22Rv1 (cell line): ENCODE results near the gene CERK.
A peak's percentile ranks its signal among the peaks of the same experiment; 100 is the strongest.

Experiments
- H3K27ac ChIP-seq: fragments of 450-650 bp; 2 replicates; pipeline ENCODE4 v1.5.1; 2017
- ZFX ChIP-seq: fragments of 450-650 bp; IDR thresholded peaks from 2 replicates; pipeline ENCODE4 v1.6.1; 2017; ENCODE audit warnings: antibody characterized with exemption, borderline replicate concordance
- TF ChIP-seq, protein P1 (sequence below): fragments of 450-650 bp; IDR thresholded peaks from 2 replicates; pipeline ENCODE4 v1.5.1; 2017; ENCODE audit warnings: mild to moderate bottlenecking

The CERK gene

DNA sequence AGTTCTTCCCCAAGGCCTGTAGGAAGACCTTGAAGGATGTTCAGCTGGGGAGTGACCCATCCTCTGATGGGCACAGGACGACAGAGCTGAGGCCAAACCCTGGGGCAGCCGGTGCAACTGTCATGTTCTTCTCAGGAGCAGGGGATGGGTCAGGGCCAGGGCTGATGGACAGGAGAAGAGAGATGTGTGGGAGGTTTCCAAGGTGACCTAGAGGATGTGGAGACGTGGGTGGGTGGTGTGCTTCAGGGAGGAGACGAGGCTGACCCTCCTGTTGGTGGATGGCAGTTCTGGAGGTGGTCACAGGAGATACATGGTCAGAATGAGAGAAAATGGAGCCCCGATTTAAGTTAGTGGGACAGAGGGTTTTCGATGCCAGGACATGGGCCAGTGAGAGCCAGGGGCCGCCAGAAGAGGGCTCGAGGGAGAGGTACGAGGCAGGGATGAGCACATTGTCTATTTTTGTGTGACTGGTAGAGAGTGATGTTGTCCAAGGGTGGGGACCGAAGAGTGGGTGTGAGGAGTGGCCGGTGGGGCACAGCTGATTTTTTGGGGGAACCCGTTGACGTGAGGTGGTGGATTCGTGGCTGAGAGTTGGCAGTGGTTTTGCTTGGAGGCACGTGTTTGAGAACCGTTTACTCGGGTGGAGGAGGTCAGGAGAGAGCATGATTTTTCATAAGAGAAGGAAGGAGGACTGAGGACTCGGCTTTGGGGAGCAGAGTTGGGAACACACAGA lies 39.0 kb upstream of the CERK start:
- TF ChIP-seq, protein P1, sequence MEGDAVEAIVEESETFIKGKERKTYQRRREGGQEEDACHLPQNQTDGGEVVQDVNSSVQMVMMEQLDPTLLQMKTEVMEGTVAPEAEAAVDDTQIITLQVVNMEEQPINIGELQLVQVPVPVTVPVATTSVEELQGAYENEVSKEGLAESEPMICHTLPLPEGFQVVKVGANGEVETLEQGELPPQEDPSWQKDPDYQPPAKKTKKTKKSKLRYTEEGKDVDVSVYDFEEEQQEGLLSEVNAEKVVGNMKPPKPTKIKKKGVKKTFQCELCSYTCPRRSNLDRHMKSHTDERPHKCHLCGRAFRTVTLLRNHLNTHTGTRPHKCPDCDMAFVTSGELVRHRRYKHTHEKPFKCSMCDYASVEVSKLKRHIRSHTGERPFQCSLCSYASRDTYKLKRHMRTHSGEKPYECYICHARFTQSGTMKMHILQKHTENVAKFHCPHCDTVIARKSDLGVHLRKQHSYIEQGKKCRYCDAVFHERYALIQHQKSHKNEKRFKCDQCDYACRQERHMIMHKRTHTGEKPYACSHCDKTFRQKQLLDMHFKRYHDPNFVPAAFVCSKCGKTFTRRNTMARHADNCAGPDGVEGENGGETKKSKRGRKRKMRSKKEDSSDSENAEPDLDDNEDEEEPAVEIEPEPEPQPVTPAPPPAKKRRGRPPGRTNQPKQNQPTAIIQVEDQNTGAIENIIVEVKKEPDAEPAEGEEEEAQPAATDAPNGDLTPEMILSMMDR = no peak
- TF ChIP-seq ZFX = no peak
- no peak overlapping the region for H3K27ac ChIP-seq

DNA sequence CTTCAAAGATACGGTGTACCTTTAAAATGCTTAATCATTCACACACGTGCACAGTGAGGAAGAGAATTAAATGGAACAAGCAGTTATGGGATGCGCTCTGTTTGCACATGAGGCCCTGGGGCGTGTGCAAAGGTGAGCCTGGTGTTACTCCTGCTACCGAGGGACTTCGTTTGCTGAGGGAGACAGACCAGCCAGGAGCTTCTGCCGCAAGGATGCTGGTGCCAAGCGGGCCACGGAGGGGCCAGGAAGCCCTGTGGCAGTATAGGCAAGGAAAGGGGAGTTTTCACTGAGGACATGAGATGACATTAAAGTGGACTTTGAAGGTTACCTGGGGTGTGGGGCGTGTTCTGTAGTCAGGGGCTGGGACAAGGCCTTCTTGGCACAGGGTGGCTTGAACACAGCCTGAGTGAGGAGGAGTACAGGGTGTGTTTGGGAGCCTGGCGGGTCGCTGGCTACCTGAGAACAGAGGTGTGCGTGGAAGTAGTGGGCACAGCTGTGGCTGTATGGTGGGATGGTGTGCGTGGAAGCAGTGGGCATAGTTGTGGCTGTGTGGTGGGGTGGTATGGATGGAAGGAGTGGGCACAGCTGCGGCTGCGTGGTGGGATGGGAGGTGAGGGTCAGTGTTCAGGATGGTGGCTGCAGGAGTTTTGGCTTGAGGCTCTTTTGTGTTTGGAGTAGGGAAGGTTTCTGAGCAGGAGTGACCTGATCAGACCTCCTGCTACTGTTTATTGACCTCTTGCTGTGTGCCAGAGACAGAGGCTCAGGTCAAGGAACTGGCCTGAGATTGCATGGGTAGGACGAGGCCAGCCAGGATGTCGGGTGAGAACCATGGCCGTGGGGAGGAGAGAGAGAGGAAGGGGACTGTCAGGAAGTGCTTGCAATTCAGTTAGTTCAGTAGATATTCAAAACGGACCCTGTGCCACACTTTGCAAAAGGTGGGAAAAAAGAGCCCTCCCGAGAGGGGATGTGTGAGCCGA lies 38.1 kb upstream of the CERK start:
- no peak for TF ChIP-seq ZFX
- TF ChIP-seq, protein P1 = no peak
- H3K27ac ChIP-seq = peak overlapping the region; percentile 22; the same call in 1 of the 2 replicates

DNA sequence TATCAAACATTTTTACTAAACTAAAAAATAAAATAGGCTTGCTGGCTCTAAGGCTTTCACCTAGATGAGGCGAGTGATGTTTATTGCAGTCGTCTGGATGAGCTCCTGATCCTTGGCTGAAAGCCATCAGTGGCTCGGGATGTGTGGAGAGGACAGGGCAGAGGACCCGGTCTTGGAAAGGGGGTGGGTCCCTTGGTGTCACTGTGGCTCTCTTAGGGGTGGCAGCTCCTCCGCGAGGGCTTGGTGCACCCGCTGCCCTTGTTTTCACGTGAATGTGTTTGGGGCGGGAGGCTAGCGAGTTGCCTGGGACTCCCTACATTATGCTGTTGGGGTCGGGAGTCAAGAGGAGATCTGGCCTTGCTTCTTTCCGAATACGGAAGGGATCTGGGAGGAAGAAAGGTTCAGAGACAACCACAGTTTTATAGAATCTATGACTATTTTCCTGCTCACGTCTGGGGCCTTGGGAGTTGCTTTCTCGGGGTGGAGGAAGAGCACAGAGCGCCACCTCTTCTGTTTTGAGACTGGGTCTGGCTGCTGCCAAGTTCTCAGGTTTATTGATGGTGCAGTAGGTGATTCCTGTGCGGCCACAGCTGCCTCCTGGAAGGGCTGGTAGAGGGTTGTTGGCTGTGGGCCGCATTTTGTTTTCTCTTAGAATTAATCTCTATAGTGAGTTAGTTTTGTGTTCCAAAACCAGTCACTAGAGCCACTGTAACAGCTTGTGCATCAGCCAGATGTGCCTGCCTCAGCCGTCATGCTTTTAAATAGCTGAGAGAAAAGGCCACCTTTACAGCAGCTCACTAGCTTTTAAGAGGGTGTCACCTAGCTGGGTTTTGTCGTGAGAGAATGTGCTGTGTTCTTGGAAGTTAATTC lies 37.2 kb upstream of the CERK start:
- TF ChIP-seq, protein P1 = no peak
- TF ChIP-seq ZFX = no peak
- H3K27ac ChIP-seq = peak overlapping the region; percentile 22

DNA sequence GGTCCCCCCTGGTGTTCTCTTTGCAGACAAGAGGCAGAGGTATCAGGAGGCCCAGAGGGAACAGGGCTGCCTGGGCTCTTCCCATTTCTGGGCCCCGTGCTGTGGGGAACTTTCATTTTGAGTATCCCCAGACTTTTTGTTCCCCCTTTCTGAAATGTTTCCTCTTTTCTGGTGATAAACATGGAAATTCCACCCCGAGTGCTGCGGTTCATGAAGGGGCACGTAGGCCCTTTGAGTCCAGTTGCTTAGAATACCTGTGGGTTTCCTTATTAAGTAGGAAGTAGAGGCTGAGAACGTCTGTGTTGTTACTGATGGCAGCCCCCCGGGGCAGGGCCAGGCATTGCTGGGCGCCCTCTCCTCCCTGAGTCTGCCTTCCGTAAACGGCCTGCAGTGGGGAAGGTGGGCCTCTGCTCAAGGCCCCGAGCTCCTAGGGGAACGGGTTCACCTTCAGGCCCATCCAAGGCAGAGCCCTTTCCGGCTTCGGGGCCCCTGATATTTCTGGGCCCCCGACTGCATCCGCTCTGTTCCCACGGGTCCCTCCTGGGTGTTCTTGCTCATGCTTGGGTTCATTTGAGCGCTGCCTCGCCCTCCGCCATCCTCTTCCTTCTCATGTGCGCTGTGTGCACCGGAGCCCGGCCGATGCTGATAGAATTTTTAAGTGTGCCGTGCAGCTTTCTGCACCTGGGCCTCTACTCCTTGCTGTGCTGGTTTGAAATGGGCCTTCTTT lies 36.4 kb upstream of the CERK start:
- TF ChIP-seq ZFX = no peak
- TF ChIP-seq, protein P1 = no peak
- H3K27ac ChIP-seq = peak overlapping the region; percentile 59

DNA sequence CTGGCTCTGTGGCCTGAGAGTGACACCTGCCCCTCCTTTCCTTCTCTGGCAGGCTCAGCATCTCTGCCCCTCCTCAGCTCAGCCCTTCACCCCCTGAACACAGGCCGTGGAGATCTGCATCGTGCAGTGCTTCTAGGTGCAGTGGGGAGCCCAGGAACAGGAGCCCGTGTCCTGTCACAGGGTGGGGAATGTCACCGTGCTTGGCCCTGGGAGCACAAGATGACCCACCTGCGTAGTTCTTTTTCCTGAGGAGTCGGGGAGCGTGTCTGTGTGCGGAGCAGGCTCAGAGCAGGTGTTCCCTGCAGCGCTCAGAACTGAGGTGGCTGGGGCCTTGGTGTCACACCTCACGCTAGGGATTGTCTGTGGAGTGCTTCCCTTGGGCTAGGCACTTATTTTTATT lies 35.0 kb upstream of the CERK start:
- TF ChIP-seq, protein P1 = no peak
- peak overlapping the region; percentile 59 for H3K27ac ChIP-seq

DNA sequence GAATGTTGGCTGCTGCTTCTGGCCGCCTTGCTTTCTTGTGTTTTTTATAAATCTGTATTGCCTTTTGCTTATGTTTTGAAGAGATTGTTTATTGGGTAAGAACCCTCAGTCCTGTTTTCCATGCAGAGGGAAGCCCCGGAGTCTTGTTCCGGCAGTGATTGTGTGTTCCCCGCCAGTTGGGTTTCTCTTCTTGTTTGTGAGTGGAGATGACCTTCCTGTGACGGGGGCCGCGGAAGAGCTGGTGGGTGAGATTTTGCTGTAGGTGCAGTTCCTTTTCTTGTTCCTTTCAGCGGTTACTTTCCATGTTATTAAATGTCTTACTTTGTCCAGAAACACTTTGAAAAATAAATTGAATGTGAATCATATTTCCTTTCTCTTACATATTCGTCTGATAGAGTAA lies 32.7 kb upstream of the CERK start:
- H3K27ac ChIP-seq = no peak overlapping the region
- no peak for TF ChIP-seq ZFX
- TF ChIP-seq, protein P1 = no peak
